Measurements from ENCODE around the gene STARD6. TPM values are rescaled to one million over a fixed set of nuclear protein-coding genes. Genes with fewer than 3 reads are reported as not detected.

STARD6 gene
- total and polyA plus RNA-seq, 10 of the 15 experiments (the other 5 are each of a cell fraction or from before 2014, with no cell fraction given): 0.10 to 0.84 (median 0.34) TPM; not detected in 3

GRCh38 chr18:54323561-54323960 is 34.1 kb downstream of the STARD6 start:
- no peak overlapping the region for H3K4me2 ChIP-seq (ENCODE audit: control insufficient read depth, insufficient read depth)
- H3K27me3 ChIP-seq (replicated peaks in 1 of 2; ENCODE audit: control insufficient read depth in 2 of 2, insufficient read depth in 2 of 2, low read length in 1 of 2): no peaks in the 10 kb centered on the region
- no peaks in the 10 kb centered on the region for H3K9me3 ChIP-seq (replicated peaks; ENCODE audit: control insufficient read depth, insufficient read depth, low read length)
- TF ChIP-seq HDAC2 (IDR thresholded peaks at IDR 0.05) (no peak), MXI1 (IDR thresholded peaks at IDR 0.05; ENCODE audit: low read depth, low read length) (no peak), IKZF2 (IDR thresholded peaks at IDR 0.05) (no peak), HDGF (IDR thresholded peaks at IDR 0.05) (no peak), FOXK2 (IDR thresholded peaks at IDR 0.05) (no peak), WRNIP1 (IDR thresholded peaks at IDR 0.05; ENCODE audit: borderline replicate concordance, low read depth, low read length) (no peak), GATAD2B (conservative IDR thresholded peaks at IDR 0.05; ENCODE audit: low read depth) (no peak), SREBF1 (IDR thresholded peaks at IDR 0.05; ENCODE audit: low read length) (no peak), NR2C2 (IDR thresholded peaks at IDR 0.05; ENCODE audit: borderline replicate concordance, control insufficient read depth, insufficient read length, low read depth) (no peak), SREBF2 (IDR thresholded peaks at IDR 0.05; ENCODE audit: low read length) (no peak), FOXM1 (IDR thresholded peaks at IDR 0.05; ENCODE audit: low read depth, low read length) (no peak)
- H3K4me3 ChIP-seq: no peak overlapping the region
- H3K9ac ChIP-seq (ENCODE audit: control insufficient read depth, insufficient read depth, low read length): no peak overlapping the region
- no peaks in the 10 kb centered on the region for H3K36me3 ChIP-seq (ENCODE audit: control insufficient read depth in 2 of 2, insufficient read depth in 2 of 2, low read length in 1 of 2)
- in situ Hi-C loops (cut with MboI) (no loop called here), intact Hi-C loops (cut with micrococcal nuclease; ENCODE audit: unreplicated experiment) (no loop called here)
- H2AFZ ChIP-seq (ENCODE audit: control insufficient read depth, low read depth, low read length): no peak overlapping the region
- ChIA-PET SMC1A (ENCODE audit: uncharacterized antibody, unreplicated experiment) (no interaction called here), CTCF (interaction anchor here (0.9 to 1.0 kb wide), 2 partner anchors 8 to 867 kb away, joined by 3 read pairs; no protein-coding TSS in a partner anchor), POLR2A (no interaction called here), RAD21 (ENCODE audit: unreplicated experiment) (no interaction called here)
- no TSS peak for BruUV-seq (replicated peaks)
- H3K27ac ChIP-seq (ENCODE audit: control insufficient read depth, insufficient read depth): no peak overlapping the region
- FAIRE-seq: no peak
- H4K20me1 ChIP-seq (ENCODE audit: control insufficient read depth, insufficient read depth): no peaks in the 10 kb centered on the region
- no peak for DNase-seq (ENCODE audit: low read depth, low spot score)
- H3K79me2 ChIP-seq (ENCODE audit: control insufficient read depth, insufficient read depth, low read length): no peaks in the 10 kb centered on the region
- H3K4me1 ChIP-seq (ENCODE audit: control insufficient read depth, insufficient read depth, low read length): no peaks in the 10 kb centered on the region
- no peak for ATAC-seq

Measured in GM12878 (cell line).